Measurements from ENCODE around the gene PARD3. TPM values are rescaled to one million over a fixed set of nuclear protein-coding genes. Genes with fewer than 3 reads are reported as not detected.

The PARD3 gene
- total RNA-seq, 4 donors from 2014 or later: 39.2 to 124 (median 48.0) TPM

DNA sequence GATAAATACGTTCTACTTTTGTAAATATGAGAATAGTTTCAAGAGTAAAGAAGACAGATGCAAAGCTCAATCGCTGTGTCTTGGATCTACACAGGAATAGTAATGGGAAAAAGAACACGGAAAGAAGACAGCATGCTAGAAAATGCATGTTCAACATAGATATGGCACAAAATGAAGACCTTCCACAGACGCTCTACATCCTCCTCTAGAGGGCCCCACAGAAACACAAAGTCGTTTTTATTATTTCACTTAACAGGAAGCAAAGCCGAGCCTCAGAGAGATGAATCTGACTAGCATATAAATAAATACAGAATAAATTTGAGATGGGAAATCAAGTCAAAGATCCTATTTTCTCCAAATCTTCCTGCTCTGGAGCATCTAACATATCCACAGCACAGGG, 292.6 kb downstream of the PARD3 start:
- no peak for DNase-seq
- Histone ChIP-seq H3K27ac (no peak overlapping the region), H3K36me3 (no peaks in the 10 kb centered on the region), H3K4me3 (no peak overlapping the region), H3K9me3 (no peaks in the 10 kb centered on the region), H3K27me3 (no peaks in the 10 kb centered on the region), H3K4me1 (peaks cover 0 to 7% (median 0%) of the 10 kb centered on the region in 4 donors)
- TF ChIP-seq POLR2A (IDR thresholded peaks at IDR 0.05): no peak
- peak in 3 of 6 experiments; percentile 36 to 55 (median 49) for TF ChIP-seq CTCF (IDR thresholded peaks at IDR 0.05)

DNA sequence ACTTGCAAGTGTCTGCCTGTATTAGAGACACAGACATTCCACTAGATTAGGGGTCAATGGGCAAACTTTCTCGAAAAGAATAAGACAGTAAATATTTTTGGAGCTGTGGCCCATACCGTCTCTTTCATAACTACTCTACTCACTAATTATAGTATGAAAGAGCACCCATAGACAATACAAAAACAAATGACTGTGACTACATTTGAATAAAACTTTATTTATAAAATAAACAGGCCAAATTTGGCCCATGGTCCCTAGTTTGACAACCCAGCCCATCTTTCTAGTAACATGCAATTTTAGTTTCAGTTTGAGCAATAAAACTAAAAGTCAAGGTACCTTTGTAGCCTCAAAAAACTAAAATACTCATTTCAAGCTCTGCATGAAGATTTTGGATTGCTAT, 294.6 kb downstream of the PARD3 start:
- H3K4me3 ChIP-seq: no peak overlapping the region
- H3K36me3 ChIP-seq: no peaks in the 10 kb centered on the region
- H3K4me1 ChIP-seq: no peaks in the 10 kb centered on the region
- no peak for DNase-seq
- TF ChIP-seq CTCF (IDR thresholded peaks at IDR 0.05) (no peak), POLR2A (IDR thresholded peaks at IDR 0.05) (no peak)
- no peaks in the 10 kb centered on the region for H3K9me3 ChIP-seq
- H3K27me3 ChIP-seq: no peaks in the 10 kb centered on the region
- no peak overlapping the region for H3K27ac ChIP-seq

DNA sequence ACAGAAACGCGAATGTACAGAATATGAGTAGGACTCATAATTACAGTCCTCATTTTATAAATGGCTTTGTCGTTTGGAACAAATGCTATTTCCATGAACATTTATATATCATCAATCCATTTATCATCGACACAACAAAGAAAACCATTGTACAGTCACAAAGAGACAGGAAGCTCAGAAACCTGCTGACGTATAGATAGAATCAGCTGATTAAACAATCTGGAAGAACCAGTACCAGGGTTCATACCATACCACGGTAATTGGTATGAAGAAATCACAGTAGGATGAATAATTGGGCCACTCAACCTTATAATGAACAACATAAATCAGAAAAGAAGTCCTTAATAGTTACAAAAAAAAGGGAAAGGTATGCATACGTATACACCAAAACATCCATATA, 295.0 kb downstream of the PARD3 start:
- TF ChIP-seq CTCF (IDR thresholded peaks at IDR 0.05) (no peak), POLR2A (IDR thresholded peaks at IDR 0.05) (no peak)
- no peaks in the 10 kb centered on the region for H3K27me3 ChIP-seq
- H3K4me1 ChIP-seq: no peaks in the 10 kb centered on the region
- no peak for DNase-seq
- H3K4me3 ChIP-seq: no peak overlapping the region
- no peak overlapping the region for H3K27ac ChIP-seq
- no peaks in the 10 kb centered on the region for H3K9me3 ChIP-seq
- no peaks in the 10 kb centered on the region for H3K36me3 ChIP-seq

- Histone ChIP-seq H3K27me3 (no peaks in the 10 kb centered on the region), H3K4me3 (no peak overlapping the region), H3K4me1 (no peaks in the 10 kb centered on the region), H3K27ac (no peak overlapping the region), H3K9me3 (no peaks in the 10 kb centered on the region), H3K36me3 (no peaks in the 10 kb centered on the region)
- no peak for DNase-seq
- no peak for TF ChIP-seq POLR2A (IDR thresholded peaks at IDR 0.05)
- no peak for TF ChIP-seq CTCF (IDR thresholded peaks at IDR 0.05)
These were observed 300.8 kb downstream of the PARD3 start for GRCh38 chr10:34514290-34514689.

DNA sequence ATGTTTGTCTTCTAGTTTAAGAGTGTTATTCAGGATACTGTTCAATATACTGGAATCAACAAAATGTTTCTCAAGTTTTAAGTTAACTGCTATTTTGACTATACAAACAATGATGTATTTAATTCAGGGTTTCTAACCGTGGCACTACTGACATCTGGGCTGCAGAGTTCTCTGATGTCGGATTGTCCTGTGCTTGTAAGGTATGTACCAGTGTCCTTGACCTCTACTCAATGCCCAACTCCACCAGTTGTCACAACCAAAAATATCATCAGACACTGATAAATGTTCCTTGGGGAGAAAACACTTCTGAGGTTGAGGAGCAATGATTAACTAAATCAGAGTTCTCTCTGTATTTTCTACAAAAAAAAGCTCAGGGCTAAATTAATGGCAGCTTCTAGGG, 301.5 kb downstream of the PARD3 start:
- Histone ChIP-seq H3K27ac (no peak overlapping the region), H3K4me3 (no peak overlapping the region), H3K9me3 (no peaks in the 10 kb centered on the region), H3K4me1 (no peaks in the 10 kb centered on the region), H3K27me3 (no peaks in the 10 kb centered on the region), H3K36me3 (no peaks in the 10 kb centered on the region)
- no peak for DNase-seq
- TF ChIP-seq POLR2A (IDR thresholded peaks at IDR 0.05) (no peak), CTCF (IDR thresholded peaks at IDR 0.05) (no peak)

- H3K4me3 ChIP-seq: no peak overlapping the region
- H3K27me3 ChIP-seq: no peaks in the 10 kb centered on the region
- H3K27ac ChIP-seq: no peak overlapping the region
- H3K36me3 ChIP-seq: no peaks in the 10 kb centered on the region
- no peak for DNase-seq
- H3K4me1 ChIP-seq: no peaks in the 10 kb centered on the region
- H3K9me3 ChIP-seq: no peaks in the 10 kb centered on the region
- no peak for TF ChIP-seq CTCF (IDR thresholded peaks at IDR 0.05)
- TF ChIP-seq POLR2A (IDR thresholded peaks at IDR 0.05): no peak
These were observed 307.9 kb downstream of the PARD3 start for GRCh38 chr10:34507217-34507616.

All from Peyer's patch (tissue), 4 donors.